ENCODE results near the gene KCNQ1. TPM values are rescaled to one million over a fixed set of nuclear protein-coding genes. Genes with fewer than 3 reads are reported as not detected.

Gene KCNQ1
- total RNA-seq, 4 donors from 2014 or later, result 0.89 to 2.2 (median 1.3) TPM

GRCh38 chr11:2781408-2782274 is 336.8 kb downstream of the KCNQ1 start:
- peak; percentile 48 to 75 for DNase-seq (ENCODE audit: low spot score in 2 of 2)
- no peaks in the 10 kb centered on the region for H3K27me3 ChIP-seq
- no peaks in the 10 kb centered on the region for H3K9me3 ChIP-seq
- H3K36me3 ChIP-seq, result no peaks in the 10 kb centered on the region
- TF ChIP-seq POLR2AphosphoS5 (IDR thresholded peaks at IDR 0.05), result no peak
- 92% methylated on average over 19 of the region's 19 CpGs for WGBS
- H3K4me3 ChIP-seq, result no peak overlapping the region
- H3K27ac ChIP-seq, result no peak overlapping the region
- peaks cover 30% of the 10 kb centered on the region for H3K4me1 ChIP-seq

DNA sequence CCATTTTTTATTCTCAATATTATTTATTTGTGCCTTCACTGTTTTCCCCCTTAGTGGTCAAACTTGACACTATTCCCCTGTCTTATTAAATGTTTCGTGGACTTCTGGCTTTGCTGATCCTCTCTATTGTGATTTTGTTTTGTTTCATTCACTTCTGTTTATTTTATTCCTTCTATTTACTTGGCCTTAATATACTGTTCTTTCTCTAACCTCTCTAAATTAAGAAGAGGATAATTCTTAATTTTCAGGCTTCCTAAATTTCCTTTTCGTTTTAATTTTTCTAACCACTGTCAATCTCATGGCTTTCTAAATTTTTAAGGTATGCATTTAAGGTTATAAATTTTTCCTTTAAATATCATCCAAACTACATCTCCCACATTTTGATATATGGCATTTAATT is 338.0 kb downstream of the KCNQ1 start:
- DNase-seq (ENCODE audit: low spot score in 2 of 2), result no peak
- 96% methylated on average over 2 of the region's 2 CpGs for WGBS
- no peaks in the 10 kb centered on the region for H3K36me3 ChIP-seq
- H3K27me3 ChIP-seq, result no peaks in the 10 kb centered on the region
- TF ChIP-seq, protein P1, sequence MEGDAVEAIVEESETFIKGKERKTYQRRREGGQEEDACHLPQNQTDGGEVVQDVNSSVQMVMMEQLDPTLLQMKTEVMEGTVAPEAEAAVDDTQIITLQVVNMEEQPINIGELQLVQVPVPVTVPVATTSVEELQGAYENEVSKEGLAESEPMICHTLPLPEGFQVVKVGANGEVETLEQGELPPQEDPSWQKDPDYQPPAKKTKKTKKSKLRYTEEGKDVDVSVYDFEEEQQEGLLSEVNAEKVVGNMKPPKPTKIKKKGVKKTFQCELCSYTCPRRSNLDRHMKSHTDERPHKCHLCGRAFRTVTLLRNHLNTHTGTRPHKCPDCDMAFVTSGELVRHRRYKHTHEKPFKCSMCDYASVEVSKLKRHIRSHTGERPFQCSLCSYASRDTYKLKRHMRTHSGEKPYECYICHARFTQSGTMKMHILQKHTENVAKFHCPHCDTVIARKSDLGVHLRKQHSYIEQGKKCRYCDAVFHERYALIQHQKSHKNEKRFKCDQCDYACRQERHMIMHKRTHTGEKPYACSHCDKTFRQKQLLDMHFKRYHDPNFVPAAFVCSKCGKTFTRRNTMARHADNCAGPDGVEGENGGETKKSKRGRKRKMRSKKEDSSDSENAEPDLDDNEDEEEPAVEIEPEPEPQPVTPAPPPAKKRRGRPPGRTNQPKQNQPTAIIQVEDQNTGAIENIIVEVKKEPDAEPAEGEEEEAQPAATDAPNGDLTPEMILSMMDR (IDR thresholded peaks at IDR 0.05), result no peak
- no peak for TF ChIP-seq POLR2AphosphoS5 (IDR thresholded peaks at IDR 0.05)
- TF ChIP-seq EP300 (IDR thresholded peaks at IDR 0.05), result no peak
- TF ChIP-seq POLR2A (IDR thresholded peaks at IDR 0.05), result no peak
- H3K4me3 ChIP-seq, result no peak overlapping the region
- H3K9me3 ChIP-seq, result no peaks in the 10 kb centered on the region
- peaks cover 24% of the 10 kb centered on the region for H3K4me1 ChIP-seq
- H3K27ac ChIP-seq, result no peak overlapping the region

GRCh38 chr11:2783536-2784082 is 338.8 kb downstream of the KCNQ1 start:
- TF ChIP-seq POLR2A (IDR thresholded peaks at IDR 0.05) (no peak), EP300 (IDR thresholded peaks at IDR 0.05) (no peak), POLR2AphosphoS5 (IDR thresholded peaks at IDR 0.05) (no peak)
- TF ChIP-seq, protein P1 (IDR thresholded peaks at IDR 0.05), result no peak
- Histone ChIP-seq H3K4me3 (no peak overlapping the region), H3K36me3 (no peaks in the 10 kb centered on the region), H3K27ac (no peak overlapping the region), H3K9me3 (no peaks in the 10 kb centered on the region), H3K27me3 (peaks cover 7% of the 10 kb centered on the region), H3K4me1 (peaks cover 16% of the 10 kb centered on the region)
- DNase-seq (ENCODE audit: low spot score in 2 of 2), result no peak

GRCh38 chr11:2787816-2788167 is 343.0 kb downstream of the KCNQ1 start:
- peaks cover 33% of the 10 kb centered on the region for H3K27me3 ChIP-seq
- 91% methylated on average over 10 of the region's 10 CpGs for WGBS
- H3K4me1 ChIP-seq, result peaks cover 14% of the 10 kb centered on the region
- H3K27ac ChIP-seq, result no peak overlapping the region
- no peak for DNase-seq (ENCODE audit: low spot score in 2 of 2)
- no peaks in the 10 kb centered on the region for H3K36me3 ChIP-seq
- no peak overlapping the region for H3K4me3 ChIP-seq
- TF ChIP-seq, protein P1 (IDR thresholded peaks at IDR 0.05), result no peak
- TF ChIP-seq POLR2A (IDR thresholded peaks at IDR 0.05), result no peak
- TF ChIP-seq EP300 (IDR thresholded peaks at IDR 0.05), result no peak
- no peak for TF ChIP-seq POLR2AphosphoS5 (IDR thresholded peaks at IDR 0.05)
- H3K9me3 ChIP-seq, result no peaks in the 10 kb centered on the region

- Histone ChIP-seq H3K27ac (no peak overlapping the region), H3K4me3 (no peak overlapping the region), H3K36me3 (no peaks in the 10 kb centered on the region), H3K27me3 (peaks cover 33% of the 10 kb centered on the region), H3K4me1 (peaks cover 14% of the 10 kb centered on the region), H3K9me3 (no peaks in the 10 kb centered on the region)
- WGBS, result 67% methylated on average over 22 of the region's 22 CpGs
- peak; percentile 34 to 62 for DNase-seq (ENCODE audit: low spot score in 2 of 2)
- TF ChIP-seq, protein P1 (IDR thresholded peaks at IDR 0.05), result no peak
- no peak for TF ChIP-seq EP300 (IDR thresholded peaks at IDR 0.05)
- no peak for TF ChIP-seq POLR2A (IDR thresholded peaks at IDR 0.05)
- no peak for TF ChIP-seq POLR2AphosphoS5 (IDR thresholded peaks at IDR 0.05)
Measured at GRCh38 chr11:2788168-2789071, 343.6 kb downstream of the KCNQ1 start.
